ENCODE data around the gene KCNMA1.

GRCh38 chr10:77550378-77550777 lies 87.2 kb downstream of the KCNMA1 start:
- TF ChIP-seq ZNF274 (IDR thresholded peaks at IDR 0.05; ENCODE audit: low read depth, low read length) (no peak), YY1 (IDR thresholded peaks at IDR 0.05; ENCODE audit: insufficient read depth, insufficient read length) (no peak), SUZ12 (IDR thresholded peaks at IDR 0.05; ENCODE audit: extremely low read depth, insufficient read depth, insufficient read length) (no peak)

Measured in NT2/D1 (cell line).